GM18526 (cell line): ENCODE data around the gene BCKDHB.

Experiments used
- POLR2A ChIP-seq: IDR thresholded peaks from 3 replicates; pipeline ENCODE4 v1.6.1; 2011; ENCODE audit not compliant: insufficient read length; ENCODE audit errors: extremely low read depth

Gene BCKDHB

GRCh38 chr6:80321011-80321410 is 214.5 kb downstream of the BCKDHB start:
- no peak for TF ChIP-seq POLR2A

GRCh38 chr6:80325742-80326141 is 219.3 kb downstream of the BCKDHB start:
- no peak for TF ChIP-seq POLR2A

- no peak for TF ChIP-seq POLR2A
Measured at GRCh38 chr6:80328652-80329051, 222.2 kb downstream of the BCKDHB start.

DNA sequence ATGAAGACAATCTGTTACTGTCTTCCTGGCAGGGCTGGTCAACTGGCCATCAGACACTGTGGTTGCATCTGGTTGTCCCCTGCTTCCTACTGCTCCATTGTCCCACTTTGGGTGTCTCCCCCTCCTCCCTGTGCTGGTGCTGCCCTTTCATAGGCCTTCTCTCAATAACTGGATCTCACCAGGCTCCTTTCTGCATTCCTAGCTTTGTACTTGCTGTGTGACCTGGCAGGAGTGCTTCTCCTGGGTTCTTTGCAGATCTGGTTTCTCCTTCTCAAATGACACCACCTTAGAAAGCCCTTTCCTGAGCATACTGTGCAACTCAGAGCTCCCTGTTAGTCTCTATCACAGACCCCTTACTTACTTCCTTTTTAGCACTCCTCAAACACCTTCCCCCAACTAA is 223.0 kb downstream of the BCKDHB start:
- TF ChIP-seq POLR2A = no peak

DNA sequence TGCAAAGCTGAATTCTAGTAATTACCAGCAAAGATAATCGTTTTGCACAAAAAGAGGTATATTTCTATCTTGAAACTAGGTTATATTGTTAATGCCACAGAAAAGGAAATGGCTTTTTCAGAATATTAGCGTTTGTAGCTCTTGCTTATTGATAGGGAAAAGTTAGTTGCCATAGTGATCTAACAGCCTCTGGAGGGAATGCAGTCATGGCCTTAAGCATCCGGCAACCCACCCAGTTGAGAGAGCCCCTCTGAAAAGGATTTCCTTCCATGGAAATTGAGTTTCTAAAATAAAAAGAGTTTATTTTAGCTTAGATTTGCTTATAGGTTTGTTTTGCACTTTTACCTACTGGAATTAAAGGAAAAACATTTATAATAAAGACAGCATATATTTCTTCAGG is 224.5 kb downstream of the BCKDHB start:
- no peak for TF ChIP-seq POLR2A

DNA sequence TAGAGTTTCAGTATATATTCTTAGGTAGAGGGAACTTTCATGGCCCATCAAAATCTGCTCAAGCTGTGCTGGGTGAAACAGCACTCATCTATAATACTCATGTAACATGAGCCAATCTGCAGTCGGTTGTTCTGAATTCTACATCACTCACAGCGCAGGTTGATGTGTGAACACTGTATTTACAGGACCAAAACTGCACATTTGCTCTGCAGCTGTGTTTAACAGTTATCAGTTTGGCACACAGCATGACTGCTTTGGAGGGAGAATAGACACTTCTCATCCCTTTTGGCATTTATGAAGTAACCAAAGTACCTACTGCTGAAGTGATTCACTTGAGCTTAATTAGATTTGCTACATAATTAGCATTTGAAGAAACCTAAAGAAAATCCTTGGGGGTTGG is 225.1 kb downstream of the BCKDHB start:
- TF ChIP-seq POLR2A = no peak

DNA sequence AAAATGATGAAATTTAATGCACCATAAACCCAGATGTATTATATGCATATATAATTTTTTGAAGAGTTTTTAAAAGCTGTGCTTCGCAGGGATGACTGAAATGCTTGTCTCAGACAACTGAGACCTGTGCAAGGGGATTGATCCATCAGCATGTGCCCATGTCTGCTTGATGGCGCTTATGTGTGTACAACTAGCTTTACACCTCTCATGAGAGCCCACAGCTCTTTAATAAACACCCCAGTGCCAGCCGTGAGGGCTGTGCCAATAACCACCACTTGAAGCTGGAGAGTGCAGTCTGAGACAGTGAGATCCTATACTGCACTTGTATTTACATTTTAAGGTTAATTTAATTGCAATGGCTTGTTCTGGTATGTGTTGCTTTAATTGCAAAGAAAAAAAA is 225.5 kb downstream of the BCKDHB start:
- no peak for TF ChIP-seq POLR2A

- no peak for TF ChIP-seq POLR2A
Measured at GRCh38 chr6:80333342-80333741, 226.9 kb downstream of the BCKDHB start.

- TF ChIP-seq POLR2A = no peak
Measured at GRCh38 chr6:80335121-80335531, 228.7 kb downstream of the BCKDHB start.

- TF ChIP-seq POLR2A = no peak
Measured at GRCh38 chr6:80336911-80337310, 230.4 kb downstream of the BCKDHB start.

- TF ChIP-seq POLR2A = no peak
Measured at GRCh38 chr6:80338201-80338836, 231.8 kb downstream of the BCKDHB start.

DNA sequence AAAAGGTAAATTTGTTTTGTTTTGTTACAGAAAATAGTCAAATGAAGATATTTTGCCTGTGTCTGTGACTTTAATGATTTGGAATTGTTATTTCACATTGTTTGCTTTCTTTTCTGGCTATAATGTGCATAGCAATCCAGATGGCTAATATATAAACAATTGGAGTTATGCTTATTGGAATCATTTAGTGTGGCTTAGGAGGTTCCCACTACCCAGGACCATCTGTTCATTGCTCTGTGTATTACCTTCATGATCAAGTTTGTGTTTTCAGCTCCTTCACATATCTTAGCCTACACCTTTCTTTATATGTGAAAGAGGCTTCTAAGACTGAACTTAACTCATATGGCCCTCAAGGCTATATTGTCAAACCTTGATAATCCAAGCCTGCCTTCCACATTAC is 232.9 kb downstream of the BCKDHB start:
- no peak for TF ChIP-seq POLR2A

DNA sequence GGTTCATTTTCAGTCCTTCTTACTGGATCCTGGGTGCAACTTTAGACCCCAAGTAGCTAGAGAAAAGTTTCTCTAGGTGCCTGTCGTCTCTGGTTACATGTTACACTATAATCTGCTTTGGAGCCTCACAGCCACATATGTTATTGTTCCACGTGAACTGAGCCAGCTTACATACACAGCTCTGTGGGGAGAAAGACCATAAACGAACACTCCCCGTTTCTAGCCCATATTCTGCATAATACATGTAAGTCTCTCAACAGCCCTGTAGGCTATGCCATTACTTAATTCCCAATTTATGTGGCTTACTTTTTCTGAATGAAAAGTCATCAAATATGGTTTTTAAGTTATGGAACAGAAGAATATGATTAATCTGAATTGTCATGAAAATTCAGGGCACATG is 233.8 kb downstream of the BCKDHB start:
- no peak for TF ChIP-seq POLR2A

DNA sequence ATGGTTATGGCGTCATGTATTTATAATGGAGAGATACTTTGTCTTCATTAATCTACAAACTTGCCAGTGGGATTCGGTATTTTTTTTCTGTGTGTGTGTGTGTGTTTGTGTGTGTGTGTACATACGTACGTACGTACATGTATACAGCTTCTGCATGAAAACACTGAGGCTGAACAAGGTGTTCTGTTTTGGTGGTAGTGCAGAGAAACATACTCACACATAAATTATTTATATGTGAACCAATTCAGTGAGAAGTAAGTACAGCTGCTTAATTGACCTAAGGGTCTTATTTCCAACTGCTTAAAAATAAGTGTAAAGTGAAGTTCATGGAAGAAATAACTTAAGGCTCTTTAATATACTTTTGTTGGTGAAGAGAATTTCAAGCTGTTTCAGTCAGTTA is 234.2 kb downstream of the BCKDHB start:
- no peak for TF ChIP-seq POLR2A

GRCh38 chr6:80341330-80341729 is 234.9 kb downstream of the BCKDHB start:
- no peak for TF ChIP-seq POLR2A

- no peak for TF ChIP-seq POLR2A
Measured at GRCh38 chr6:80343511-80343910, 237.0 kb downstream of the BCKDHB start.

DNA sequence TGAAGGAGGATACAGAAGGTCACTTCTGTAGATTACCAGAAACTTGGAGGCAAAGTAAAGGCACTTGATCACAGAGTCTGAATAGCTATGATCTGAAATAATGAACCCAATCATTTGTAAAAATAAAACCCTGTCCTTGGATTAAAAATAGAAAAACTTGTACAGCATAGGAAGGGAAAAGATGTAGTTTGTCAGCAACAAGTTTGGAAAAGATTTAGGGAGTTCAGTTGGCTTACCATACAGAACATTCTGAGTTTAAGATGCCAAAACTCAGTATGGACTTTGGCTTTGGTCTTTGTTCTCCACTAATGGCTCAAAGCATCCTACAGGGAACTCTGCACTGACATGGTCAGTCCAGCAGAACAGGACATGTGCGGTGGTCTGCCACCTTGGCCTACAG is 240.6 kb downstream of the BCKDHB start:
- TF ChIP-seq POLR2A = no peak
